NCI-H2171 treated with DMSO at 0.1 percent for 48 hours (cell line): ENCODE measurements around the gene ASB1.
A peak's percentile ranks its signal among the peaks of the same experiment; 100 is the strongest.
"Not testable (repeated sequence)": the region's sequence is repeated elsewhere in the genome, so short reads cannot be mapped to it uniquely, and the experiment has no call there.

Experiments used
- DNase-seq: peaks from one replicate; lab custom pipeline; 2025; lab: John Stamatoyannopoulos, UW

Gene ASB1

GRCh38 chr2:238423561-238424312, 3.0 kb upstream of the ASB1 start:
- peak; percentile 0 for DNase-seq

- DNase-seq, result no peak
Observed at GRCh38 chr2:238424313-238424700, 2.4 kb upstream of the ASB1 start.

- no peak for DNase-seq
Observed at GRCh38 chr2:238425505-238425978, 1.2 kb upstream of the ASB1 start.

GRCh38 chr2:238425979-238426567, 654 bp upstream of the ASB1 start:
- DNase-seq, result peak; percentile 51

GRCh38 chr2:238427435-238428162, 872 bp downstream of the ASB1 start:
- DNase-seq, result no peak

GRCh38 chr2:238428866-238429265, 2.1 kb downstream of the ASB1 start:
- no peak for DNase-seq

- DNase-seq, result no peak
Observed at GRCh38 chr2:238430781-238431180, 4.1 kb downstream of the ASB1 start.

GRCh38 chr2:238431456-238431855, 4.7 kb downstream of the ASB1 start:
- no peak for DNase-seq

GRCh38 chr2:238433300-238433915, 6.7 kb downstream of the ASB1 start:
- DNase-seq, result no peak

GRCh38 chr2:238433941-238434845, 7.5 kb downstream of the ASB1 start:
- DNase-seq, result no peak

- no peak for DNase-seq
Observed at GRCh38 chr2:238434846-238435751, 8.4 kb downstream of the ASB1 start.

GRCh38 chr2:238435752-238436096, 9.0 kb downstream of the ASB1 start:
- DNase-seq, result no peak

GRCh38 chr2:238438856-238439849, 12.4 kb downstream of the ASB1 start:
- DNase-seq, result no peak

- DNase-seq, result no peak
Observed at GRCh38 chr2:238439917-238440316, 13.2 kb downstream of the ASB1 start.

- no peak for DNase-seq
Observed at GRCh38 chr2:238440331-238440730, 13.6 kb downstream of the ASB1 start.

GRCh38 chr2:238440767-238441166, 14.0 kb downstream of the ASB1 start:
- DNase-seq, result no peak

GRCh38 chr2:238441262-238442114, 14.8 kb downstream of the ASB1 start:
- no peak for DNase-seq

- DNase-seq, result not testable (repeated sequence)
Observed at GRCh38 chr2:238442257-238442656, 15.5 kb downstream of the ASB1 start.
